H1 (cell line): ENCODE results near the gene NAXD. TPM values are rescaled to one million over a fixed set of nuclear protein-coding genes. Genes with fewer than 3 reads are reported as not detected.

ENCODE experiments used
- CTCF ChIA-PET: fragments of 300-600 bp; sonication (Branson Sonifier 250); formaldehyde crosslinking; loops from one replicate; lab custom pipeline; 2021; ENCODE audit not compliant: partially characterized antibody; lab: Charles Lee
- POLR2A ChIA-PET: fragments of 300-600 bp; sonication (Branson Sonifier 250); formaldehyde crosslinking; loops from one replicate; lab custom pipeline; 2021; ENCODE audit warnings: inconsistent platforms; ENCODE audit not compliant: partially characterized antibody; lab: Charles Lee
- DNase-seq, 2 experiments: peaks; one replicate each; pipeline versions ENCODE4 v3.0.0 to v3.0.0-alpha.2; 2010 to 2022; ENCODE audit warnings: low spot score in 2 of 2, low read depth in 1 of 2, mixed read lengths in 1 of 2
- FAIRE-seq: peaks from 2 replicates; lab custom pipeline; 2011; peaks lifted over from hg19 to GRCh38; lab: Jason Lieb, UNC
- H2AFZ ChIP-seq: 2 replicates; pipeline ENCODE4 v1.8.1; 2012; ENCODE audit warnings: low read length, inconsistent platforms
- H2AK5ac ChIP-seq: 2 replicates; pipeline ENCODE4 v1.6.1; 2013; ENCODE audit warnings: low read depth, low read length
- H2BK120ac ChIP-seq: replicated peaks from 2 replicates; pipeline ENCODE3; 2013; ENCODE audit warnings: low read depth, low read length, inconsistent platforms
- H2BK12ac ChIP-seq: 2 replicates; pipeline ENCODE4 v1.6.1; 2013; ENCODE audit warnings: low read depth, low read length
- H2BK15ac ChIP-seq: 2 replicates; pipeline ENCODE4 v1.6.1; 2013; ENCODE audit warnings: low read length
- H2BK20ac ChIP-seq: 2 replicates; pipeline ENCODE4 v1.6.1; 2013; ENCODE audit warnings: low read length
- H2BK5ac ChIP-seq: 2 replicates; pipeline ENCODE4 v1.6.1; 2013; ENCODE audit warnings: low read depth, low read length
- H3K14ac ChIP-seq: 2 replicates; pipeline ENCODE4 v1.6.1; 2013; ENCODE audit warnings: inconsistent platforms; ENCODE audit not compliant: insufficient read length
- H3K18ac ChIP-seq: 2 replicates; pipeline ENCODE4 v1.6.1; 2013; ENCODE audit warnings: low read length; ENCODE audit errors: extremely low read depth
- H3K23ac ChIP-seq: 2 replicates; pipeline ENCODE4 v1.6.1; 2013; ENCODE audit warnings: inconsistent platforms; ENCODE audit not compliant: insufficient read length
- H3K23me2 ChIP-seq: 2 replicates; pipeline ENCODE4 v1.6.1; 2013; ENCODE audit warnings: low read depth, low read length
- H3K27ac ChIP-seq: 2 replicates; pipeline ENCODE4 v1.6.1; 2011; ENCODE audit warnings: low read depth, low read length, inconsistent platforms
- H3K27me3 ChIP-seq, 4 experiments: replicated peaks in 1 of 4; 1 replicate in 1 of 4; 2 replicates in 3 of 4; pipeline versions ENCODE4 v1.6.1 to v1.8.1; 2011 to 2013; ENCODE audit warnings: low read length in 3 of 4, mild to moderate bottlenecking in 3 of 4, inconsistent platforms in 2 of 4, mixed read lengths in 2 of 4, moderate library complexity in 1 of 4; ENCODE audit not compliant: control insufficient read depth in 3 of 4, insufficient read depth in 3 of 4; ENCODE audit errors: extremely low read depth in 1 of 4
- H3K36me3 ChIP-seq, 4 experiments: 2 replicates each; pipeline versions ENCODE4 v1.6.1 to v1.8.1; 2011 to 2013; ENCODE audit warnings: mild to moderate bottlenecking in 4 of 4, low read length in 3 of 4, moderate library complexity in 2 of 4, control low read depth in 1 of 4, inconsistent platforms in 1 of 4; ENCODE audit not compliant: insufficient read depth in 4 of 4, control insufficient read depth in 2 of 4
- H3K4ac ChIP-seq: replicated peaks from 2 replicates; pipeline ENCODE3; 2013; ENCODE audit warnings: low read length, low read depth, mixed read lengths, inconsistent platforms; ENCODE audit not compliant: insufficient read length
- H3K4me1 ChIP-seq, 4 experiments: replicated peaks in 1 of 4; 1 replicate in 1 of 4; 2 replicates in 3 of 4; pipeline versions ENCODE4 v1.6.1 to v1.8.1; 2011 to 2013; ENCODE audit warnings: low read length in 3 of 4, inconsistent platforms in 2 of 4, mixed read lengths in 1 of 4; ENCODE audit not compliant: insufficient read depth in 4 of 4, control insufficient read depth in 3 of 4
- H3K4me2 ChIP-seq, 2 experiments: 2 replicates each; pipeline versions ENCODE4 v1.6.1 to v1.8.1; 2011 to 2013; ENCODE audit warnings: low read depth in 2 of 2, low read length in 2 of 2, control low read depth in 1 of 2, inconsistent platforms in 1 of 2, mild to moderate bottlenecking in 1 of 2; ENCODE audit not compliant: insufficient read depth in 1 of 2
- H3K4me3 ChIP-seq, 4 experiments: fragments of 200-600, 300-600 bp in 1 of 4; sonication (generic), shearing (Covaris generic), sonication (Bioruptor Twin) in 1 of 4; 2 replicates each; pipeline versions ENCODE4 v1.5.1 to v1.8.1; 2011 to 2016; ENCODE audit warnings: low read length in 4 of 4, low read depth in 3 of 4, control low read depth in 2 of 4, inconsistent platforms in 2 of 4, mild to moderate bottlenecking in 2 of 4, mixed read lengths in 1 of 4, moderate library complexity in 1 of 4; ENCODE audit not compliant: insufficient read depth in 2 of 4; ENCODE audit errors: extremely low read depth in 1 of 4
- H3K56ac ChIP-seq: replicated peaks from 2 replicates; pipeline ENCODE3; 2013; ENCODE audit warnings: low read depth, mild to moderate bottlenecking, mixed read lengths, low read length, inconsistent platforms; ENCODE audit not compliant: insufficient read length
- H3K79me1 ChIP-seq: 2 replicates; pipeline ENCODE4 v1.6.1; 2013; ENCODE audit warnings: low read depth, low read length, control low read depth
- H3K79me2 ChIP-seq, 2 experiments: 2 replicates each; pipeline versions ENCODE4 v1.6.1 to v1.8.1; 2012 to 2013; ENCODE audit warnings: low read length in 2 of 2, mild to moderate bottlenecking in 2 of 2, inconsistent platforms in 1 of 2; ENCODE audit not compliant: insufficient read depth in 2 of 2, control insufficient read depth in 1 of 2
- H3K9ac ChIP-seq, 4 experiments: replicated peaks in 1 of 4; 1 replicate in 1 of 4; 2 replicates in 3 of 4; pipeline versions ENCODE4 v1.6.1 to v1.8.1; 2011 to 2013; ENCODE audit warnings: low read depth in 3 of 4, low read length in 3 of 4, control low read depth in 2 of 4, mild to moderate bottlenecking in 2 of 4, moderate library complexity in 2 of 4, inconsistent platforms in 1 of 4; ENCODE audit errors: extremely low read depth in 1 of 4
- H3K9me3 ChIP-seq, 2 experiments: 2 replicates each; pipeline versions ENCODE4 v1.6.1 to v1.8.1; 2012 to 2013; ENCODE audit warnings: mild to moderate bottlenecking in 2 of 2, moderate library complexity in 2 of 2, control low read depth in 1 of 2, inconsistent platforms in 1 of 2, low read depth in 1 of 2, low read length in 1 of 2, mixed read lengths in 1 of 2; ENCODE audit not compliant: insufficient read depth in 2 of 2
- H4K20me1 ChIP-seq, 2 experiments: replicated peaks in 1 of 2; 2 replicates each; pipeline versions ENCODE3 to v1.8.1; 2011 to 2013; ENCODE audit warnings: inconsistent platforms in 2 of 2, low read length in 2 of 2, mild to moderate bottlenecking in 1 of 2; ENCODE audit not compliant: insufficient read depth in 2 of 2, control insufficient read depth in 1 of 2
- H4K5ac ChIP-seq: 2 replicates; pipeline ENCODE4 v1.6.1; 2013; ENCODE audit warnings: low read length, low read depth, mixed read lengths, inconsistent platforms; ENCODE audit not compliant: insufficient read length
- H4K8ac ChIP-seq: 2 replicates; pipeline ENCODE4 v1.8.0; 2013; ENCODE audit warnings: mild to moderate bottlenecking, moderate library complexity, low read length, inconsistent platforms; ENCODE audit not compliant: insufficient read depth; ENCODE audit errors: extremely low read depth
- H4K91ac ChIP-seq: replicated peaks from 2 replicates; pipeline ENCODE3; 2013; ENCODE audit warnings: low read length, mixed read lengths, inconsistent platforms; ENCODE audit not compliant: insufficient read length
- EZH2 ChIP-seq: fragments of 200-600 bp; sonication (generic); IDR thresholded peaks from 2 replicates; pipeline ENCODE4 v1.7.1; 2012; ENCODE audit warnings: low read depth, mild to moderate bottlenecking, moderate library complexity, low read length, inconsistent platforms; ENCODE audit not compliant: severe bottlenecking
- RAD21 ChIP-seq, 2 experiments: IDR thresholded peaks in 1 of 2; conservative IDR thresholded peaks in 1 of 2; 2 replicates each; pipeline ENCODE4 v1.6.1; 2011; ENCODE audit warnings: low read depth in 2 of 2, low read length in 2 of 2, improper control_type of control experiment in 1 of 2, inconsistent platforms in 1 of 2, mild to moderate bottlenecking in 1 of 2, moderate library complexity in 1 of 2
- WGBS, 2 experiments: shearing (Covaris generic) in 1 of 2; methylation state at CpG; one replicate each; pipeline versions ENCODE4 v1.1.6 to v1.1.7; 2013 to 2015; ENCODE audit warnings: low lambda C conversion rate in 2 of 2, mixed read lengths in 2 of 2, inconsistent platforms in 1 of 2, low coverage in 1 of 2, missing lambda C conversion rate in 1 of 2; ENCODE audit not compliant: insufficient replicate concordance in 2 of 2, insufficient coverage in 1 of 2, insufficient read length in 1 of 2; ENCODE audit errors: extremely low coverage in 1 of 2, missing lambda C conversion rate in 1 of 2; 5-methylcytosine and 5-hydroxymethylcytosine counted together
- polyA plus RNA-seq, 7 experiments: library from polyadenylated mRNA; depleted of rRNA in 3 of 7; stranded (reverse) in 5 of 7; unstranded in 2 of 7; fragments of >200 nt in 5 of 7; fragments of 200-250 nt in 2 of 7; gene quantifications; 1 replicate in 5 of 7; 2 replicates in 1 of 7; 4 replicates in 1 of 7; pipeline versions ENCODE4 v1.2.1 to v1.2.3, GENCODE V29; 2011 to 2013; ENCODE audit warnings: missing spikeins in 2 of 7, mixed read lengths in 2 of 7
- total RNA-seq: library from RNA; stranded (reverse); fragmentation: NEBNext Ultra II Directional; extraction: Animal tissue kit (Norgen Biotek cat#: 25700); gene quantifications from 2 replicates; pipeline ENCODE4 v1.2.1, GENCODE V29; 2021

NAXD gene
- total and polyA plus RNA-seq, 2 of the 8 experiments (the other 6 are each of a cell fraction or from before 2014, with no cell fraction given) = 25.4 to 35.5 TPM

DNA sequence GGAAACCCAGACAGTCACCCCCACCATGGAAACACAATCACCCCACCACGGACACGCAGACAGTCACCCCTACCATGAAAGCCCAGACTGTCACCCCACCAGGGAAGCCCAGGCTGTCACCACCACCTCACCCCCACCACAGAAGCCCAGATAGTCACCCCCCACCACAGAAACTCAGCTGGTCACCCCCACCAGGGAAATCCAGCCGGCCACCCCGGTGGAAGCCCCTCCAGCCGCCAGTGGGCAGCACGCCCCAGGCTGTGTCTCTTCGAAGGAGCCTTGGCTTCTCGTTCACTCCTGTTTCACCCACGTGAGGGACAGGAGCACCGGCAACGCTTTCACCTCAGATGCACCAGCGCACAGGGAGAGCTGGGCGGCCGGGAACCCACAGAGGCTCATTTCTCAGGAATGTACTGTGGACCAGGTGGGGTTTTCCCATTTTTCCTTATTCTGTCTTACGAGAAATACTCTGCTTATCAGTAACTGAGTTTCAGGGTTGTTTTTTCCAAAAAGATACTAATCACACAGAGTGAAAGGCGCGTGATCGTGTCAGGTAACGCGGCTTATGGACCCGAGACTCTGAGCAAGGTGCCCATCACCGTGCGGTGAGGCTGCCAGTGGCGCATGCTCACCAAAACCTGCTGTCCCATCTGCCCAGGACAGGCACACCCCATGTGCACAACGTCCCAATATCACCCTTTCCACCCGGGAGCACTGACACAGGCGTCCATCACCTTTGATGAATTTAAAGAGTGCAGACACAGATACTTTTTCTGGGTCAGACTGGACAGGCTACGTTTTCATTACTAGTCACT is 62.6 kb downstream of the NAXD start:
- no peak overlapping the region for H3K4me2 ChIP-seq
- H3K4me1 ChIP-seq = no peaks in the 10 kb centered on the region
- no peaks in the 10 kb centered on the region for H3K27me3 ChIP-seq
- H3K56ac ChIP-seq = no peak overlapping the region
- no peaks in the 10 kb centered on the region for H3K79me1 ChIP-seq
- H3K23ac ChIP-seq = no peak overlapping the region
- no peak overlapping the region for H3K27ac ChIP-seq
- no peak overlapping the region for H4K91ac ChIP-seq
- H3K14ac ChIP-seq = no peak overlapping the region
- peak overlapping the region; percentile 15; the same call in 1 of the 2 replicates for H4K8ac ChIP-seq
- no peak overlapping the region for H2AFZ ChIP-seq
- FAIRE-seq (no peak), DNase-seq (no peak)
- H4K5ac ChIP-seq = no peak overlapping the region
- peaks cover 1% of the 10 kb centered on the region; the same call in 1 of the 2 replicates for H3K23me2 ChIP-seq
- no peak overlapping the region for H2BK15ac ChIP-seq
- H2BK5ac ChIP-seq = no peak overlapping the region
- no peak overlapping the region for H2AK5ac ChIP-seq
- H3K36me3 ChIP-seq = peaks cover 8 to 30% (median 22%) of the 10 kb centered on the region in 4 experiments; a peak in 5 of 8 replicates
- H3K4ac ChIP-seq = no peak overlapping the region
- TF ChIP-seq RAD21 (IDR thresholded peaks at IDR 0.05 in 1 of 2, conservative IDR thresholded peaks at IDR 0.05 in 1 of 2; ENCODE audit: low read depth in 2 of 2, low read length in 2 of 2) (peak; percentile 15 to 18; a peak in 1 of 4 replicates), EZH2 (no peak)
- peaks cover 3 to 6% of the 10 kb centered on the region in 2 experiments for H4K20me1 ChIP-seq
- no peaks in the 10 kb centered on the region for H3K79me2 ChIP-seq
- ChIA-PET POLR2A (interaction anchor here (0.6 kb wide), 1 partner anchor 16 kb away, joined by 3 read pairs; no protein-coding TSS in a partner anchor), CTCF (interaction anchor here (1.5 to 2.7 kb wide), 2 partner anchors 8 to 140 kb away, joined by 3 to 8 read pairs; no protein-coding TSS in a partner anchor)
- H3K18ac ChIP-seq = no peak overlapping the region
- 92% methylated on average over 24 of the region's 28 CpGs; no CpG with 5 or more reads in 1 of the 2 experiments for WGBS, 2 experiments
- H2BK20ac ChIP-seq = no peak overlapping the region
- H3K4me3 ChIP-seq = no peak overlapping the region
- no peak overlapping the region for H2BK120ac ChIP-seq
- H3K9me3 ChIP-seq = no peaks in the 10 kb centered on the region
- no peak overlapping the region for H2BK12ac ChIP-seq
- H3K9ac ChIP-seq = no peak overlapping the region
